ENCODE data around the gene DLGAP5.

DLGAP5 gene

GRCh38 chr14:55105991-55106390, 85.4 kb downstream of the DLGAP5 start:
- CTCF ChIA-PET = no interaction called here
- POLR2A ChIA-PET = interaction anchor here (1.3 kb wide), 1 partner anchor 55 kb away, joined by 4 read pairs; the partner anchor contains the start of gene MAPK1IP1L
- DNase-seq (ENCODE audit: extremely low spot score) = no peak
- TF ChIP-seq L3MBTL2 (conservative IDR thresholded peaks at IDR 0.05) (no peak), ARNT (IDR thresholded peaks at IDR 0.05) (no peak), HDGF (IDR thresholded peaks at IDR 0.05; ENCODE audit: borderline replicate concordance) (no peak), ELF4 (IDR thresholded peaks at IDR 0.05) (no peak), TARDBP (IDR thresholded peaks at IDR 0.05) (no peak)

- DNase-seq (ENCODE audit: extremely low spot score) = no peak
- ChIA-PET CTCF (no interaction called here), POLR2A (interaction anchor here (2.3 kb wide), 1 partner anchor 10 kb away, joined by 10 read pairs; no protein-coding TSS in a partner anchor)
Measured at GRCh38 chr14:55103971-55104954, 87.1 kb downstream of the DLGAP5 start.

GRCh38 chr14:55103005-55103640, 88.3 kb downstream of the DLGAP5 start:
- no peak for TF ChIP-seq NFRKB (IDR thresholded peaks at IDR 0.05)
- TF ChIP-seq CTBP1 (IDR thresholded peaks at IDR 0.05; ENCODE audit: borderline replicate concordance) = no peak
- no peak for DNase-seq (ENCODE audit: extremely low spot score)
- ChIA-PET POLR2A (interaction anchor here (0.6 to 2.3 kb wide), 8 partner anchors 9 to 88 kb away, joined by 3 to 10 read pairs (median 4); partner anchors contain the start of genes DLGAP5, MAPK1IP1L, SOCS4 and WDHD1), CTCF (interaction anchor here (0.9 to 1.5 kb wide), 2 partner anchors 10 to 52 kb away, joined by 3 to 4 read pairs; no protein-coding TSS in a partner anchor)

More at GRCh38 chr14:55103971-55104954, 87.1 kb downstream of the DLGAP5 start:
- TF ChIP-seq ZNF384 (IDR thresholded peaks at IDR 0.05) (no peak), HDGF (IDR thresholded peaks at IDR 0.05; ENCODE audit: borderline replicate concordance) (no peak), ELF4 (IDR thresholded peaks at IDR 0.05) (no peak), SP1 (IDR thresholded peaks at IDR 0.05) (no peak), FOXK2 (IDR thresholded peaks at IDR 0.05) (no peak)

GRCh38 chr14:55102141-55102621, 89.2 kb downstream of the DLGAP5 start:
- ChIA-PET CTCF (interaction anchor here (0.9 to 1.5 kb wide), 2 partner anchors 9 to 51 kb away, joined by 3 to 4 read pairs; no protein-coding TSS in a partner anchor), POLR2A (interaction anchor here (1.1 to 2.3 kb wide), 4 partner anchors 8 to 55 kb away, joined by 3 to 10 read pairs (median 6); partner anchors contain the start of gene MAPK1IP1L)
- TF ChIP-seq ZNF384 (IDR thresholded peaks at IDR 0.05) = no peak
- no peak for TF ChIP-seq LEF1 (IDR thresholded peaks at IDR 0.05; ENCODE audit: borderline replicate concordance)
- TF ChIP-seq SUZ12 (IDR thresholded peaks at IDR 0.05) = no peak
- no peak for TF ChIP-seq L3MBTL2 (conservative IDR thresholded peaks at IDR 0.05)
- TF ChIP-seq FOXA1 (IDR thresholded peaks at IDR 0.05) = no peak
- no peak for TF ChIP-seq NFRKB (IDR thresholded peaks at IDR 0.05)
- no peak for TF ChIP-seq PKNOX1 (IDR thresholded peaks at IDR 0.05)
- TF ChIP-seq CTBP1 (IDR thresholded peaks at IDR 0.05; ENCODE audit: borderline replicate concordance) = no peak
- TF ChIP-seq FOXM1 (IDR thresholded peaks at IDR 0.05; ENCODE audit: borderline replicate concordance) = no peak
- no peak for TF ChIP-seq FOXK2 (IDR thresholded peaks at IDR 0.05)
- TF ChIP-seq HDGF (IDR thresholded peaks at IDR 0.05; ENCODE audit: borderline replicate concordance) = no peak
- TF ChIP-seq ARNT (IDR thresholded peaks at IDR 0.05) = no peak
- no peak for TF ChIP-seq ELF4 (IDR thresholded peaks at IDR 0.05)
- TF ChIP-seq SP1 (IDR thresholded peaks at IDR 0.05) = no peak
- TF ChIP-seq TARDBP (IDR thresholded peaks at IDR 0.05) = no peak
- no peak for TF ChIP-seq BHLHE40 (IDR thresholded peaks at IDR 0.05; ENCODE audit: borderline replicate concordance)
- DNase-seq (ENCODE audit: extremely low spot score) = no peak

- no peak for TF ChIP-seq HDGF (IDR thresholded peaks at IDR 0.05; ENCODE audit: borderline replicate concordance)
- TF ChIP-seq CTBP1 (IDR thresholded peaks at IDR 0.05; ENCODE audit: borderline replicate concordance) = no peak
- no peak for TF ChIP-seq L3MBTL2 (conservative IDR thresholded peaks at IDR 0.05)
- no peak for TF ChIP-seq ARNT (IDR thresholded peaks at IDR 0.05)
- TF ChIP-seq FOXM1 (IDR thresholded peaks at IDR 0.05; ENCODE audit: borderline replicate concordance) = no peak
- no peak for TF ChIP-seq ZNF384 (IDR thresholded peaks at IDR 0.05)
- TF ChIP-seq PKNOX1 (IDR thresholded peaks at IDR 0.05) = no peak
- no peak for TF ChIP-seq NFRKB (IDR thresholded peaks at IDR 0.05)
- no peak for TF ChIP-seq SUZ12 (IDR thresholded peaks at IDR 0.05)
- no peak for TF ChIP-seq FOXK2 (IDR thresholded peaks at IDR 0.05)
- CTCF ChIA-PET = no interaction called here
- POLR2A ChIA-PET = no interaction called here
- DNase-seq (ENCODE audit: extremely low spot score) = no peak
Measured at GRCh38 chr14:55101698-55102097, 89.7 kb downstream of the DLGAP5 start.

GRCh38 chr14:55099756-55100155, 91.6 kb downstream of the DLGAP5 start:
- ChIA-PET POLR2A (no interaction called here), CTCF (interaction anchor here (0.6 to 1.3 kb wide), 2 partner anchors 10 to 337 kb away, joined by 5 to 10 read pairs; no protein-coding TSS in a partner anchor)
- DNase-seq (ENCODE audit: extremely low spot score) = no peak
- TF ChIP-seq BHLHE40 (IDR thresholded peaks at IDR 0.05; ENCODE audit: borderline replicate concordance) = no peak
- TF ChIP-seq LEF1 (IDR thresholded peaks at IDR 0.05; ENCODE audit: borderline replicate concordance) = no peak
- TF ChIP-seq ZNF384 (IDR thresholded peaks at IDR 0.05) = no peak
- TF ChIP-seq ELF4 (IDR thresholded peaks at IDR 0.05) = no peak
